ENCODE measurements around the gene KRT14. TPM values are rescaled to one million over a fixed set of nuclear protein-coding genes. Genes with fewer than 3 reads are reported as not detected.
"Not testable (repeated sequence)": the region's sequence is repeated elsewhere in the genome, so short reads cannot be mapped to it uniquely, and the experiment has no call there.

KRT14 gene
- total RNA-seq, 2 experiments from 2014 or later = not detected

GRCh38 chr17:41593306-41593981 is 6.7 kb upstream of the KRT14 start:
- Mint-ChIP-seq H3K27me3 (no peaks in the 10 kb centered on the region), H3K4me1 (no peaks in the 10 kb centered on the region), H3K9me3 (peaks cover 2% of the 10 kb centered on the region), H3K36me3 (no peaks in the 10 kb centered on the region), H3K27ac (no peak overlapping the region), H3K4me3 (no peak overlapping the region)
- DNase-seq = no peak

GRCh38 chr17:41592601-41593305 is 6.1 kb upstream of the KRT14 start:
- no peaks in the 10 kb centered on the region for H3K36me3 Mint-ChIP-seq
- no peak overlapping the region for H3K4me3 Mint-ChIP-seq
- no peaks in the 10 kb centered on the region for H3K4me1 Mint-ChIP-seq
- DNase-seq = no peak
- H3K9me3 Mint-ChIP-seq = peaks cover under 1% of the 10 kb centered on the region
- no peaks in the 10 kb centered on the region for H3K27me3 Mint-ChIP-seq
- H3K27ac Mint-ChIP-seq = no peak overlapping the region

GRCh38 chr17:41589301-41589700 is 2.6 kb upstream of the KRT14 start:
- Mint-ChIP-seq H3K9me3 (no peaks in the 10 kb centered on the region), H3K4me1 (no peaks in the 10 kb centered on the region), H3K4me3 (no peak overlapping the region), H3K27me3 (no peaks in the 10 kb centered on the region), H3K27ac (no peak overlapping the region), H3K36me3 (no peaks in the 10 kb centered on the region)
- no peak for DNase-seq

- no peak for DNase-seq
- Mint-ChIP-seq H3K9me3 (no peaks in the 10 kb centered on the region), H3K27me3 (no peaks in the 10 kb centered on the region), H3K27ac (no peak overlapping the region), H3K4me3 (no peak overlapping the region), H3K4me1 (no peaks in the 10 kb centered on the region), H3K36me3 (no peaks in the 10 kb centered on the region)
Observed at GRCh38 chr17:41588126-41588810, 1.6 kb upstream of the KRT14 start.

- no peak for DNase-seq
Observed at GRCh38 chr17:41585301-41586056, 1.2 kb downstream of the KRT14 start.

GRCh38 chr17:41584331-41584927 is 2.3 kb downstream of the KRT14 start:
- not testable (repeated sequence) for H3K27ac Mint-ChIP-seq, H3K4me3 Mint-ChIP-seq, H3K4me1 Mint-ChIP-seq, DNase-seq, H3K36me3 Mint-ChIP-seq, H3K9me3 Mint-ChIP-seq
- H3K27me3 Mint-ChIP-seq = peaks cover 23% of the 10 kb centered on the region

More at GRCh38 chr17:41585301-41586056, 1.2 kb downstream of the KRT14 start:
- Mint-ChIP-seq H3K27ac (no peak overlapping the region), H3K36me3 (no peaks in the 10 kb centered on the region), H3K4me3 (no peak overlapping the region), H3K9me3 (no peaks in the 10 kb centered on the region), H3K4me1 (no peaks in the 10 kb centered on the region), H3K27me3 (peaks cover 12% of the 10 kb centered on the region)

GRCh38 chr17:41583137-41584127 is 3.3 kb downstream of the KRT14 start:
- Mint-ChIP-seq H3K27me3 (peaks cover 33% of the 10 kb centered on the region), H3K9me3 (no peaks in the 10 kb centered on the region), H3K27ac (no peak overlapping the region), H3K36me3 (no peaks in the 10 kb centered on the region), H3K4me3 (no peak overlapping the region), H3K4me1 (no peaks in the 10 kb centered on the region)
- no peak for DNase-seq

- not testable (repeated sequence) for DNase-seq, H3K9me3 Mint-ChIP-seq, H3K4me1 Mint-ChIP-seq, H3K27ac Mint-ChIP-seq, H3K36me3 Mint-ChIP-seq, H3K4me3 Mint-ChIP-seq
- H3K27me3 Mint-ChIP-seq = peaks cover 43% of the 10 kb centered on the region
Observed at GRCh38 chr17:41582061-41582968, 4.4 kb downstream of the KRT14 start.

GRCh38 chr17:41581366-41582060 is 5.2 kb downstream of the KRT14 start:
- Mint-ChIP-seq H3K9me3 (no peaks in the 10 kb centered on the region), H3K27ac (no peak overlapping the region), H3K27me3 (peaks cover 48% of the 10 kb centered on the region), H3K4me3 (no peak overlapping the region), H3K36me3 (no peaks in the 10 kb centered on the region), H3K4me1 (no peaks in the 10 kb centered on the region)
- DNase-seq = no peak

- Mint-ChIP-seq H3K27ac (no peak overlapping the region), H3K9me3 (no peaks in the 10 kb centered on the region), H3K36me3 (no peaks in the 10 kb centered on the region), H3K4me1 (no peaks in the 10 kb centered on the region), H3K4me3 (no peak overlapping the region), H3K27me3 (peaks cover 53% of the 10 kb centered on the region)
- no peak for DNase-seq
Observed at GRCh38 chr17:41580687-41581365, 5.9 kb downstream of the KRT14 start.

- DNase-seq = no peak
- no peaks in the 10 kb centered on the region for H3K9me3 Mint-ChIP-seq
- no peaks in the 10 kb centered on the region for H3K4me1 Mint-ChIP-seq
- H3K4me3 Mint-ChIP-seq = no peak overlapping the region
- H3K36me3 Mint-ChIP-seq = no peaks in the 10 kb centered on the region
- no peak overlapping the region for H3K27ac Mint-ChIP-seq
- peaks cover 57% of the 10 kb centered on the region for H3K27me3 Mint-ChIP-seq
Observed at GRCh38 chr17:41580244-41580575, 6.5 kb downstream of the KRT14 start.

- peak; percentile 74 for DNase-seq
- Mint-ChIP-seq H3K27ac (no peak overlapping the region), H3K4me3 (no peak overlapping the region), H3K9me3 (no peaks in the 10 kb centered on the region), H3K4me1 (no peaks in the 10 kb centered on the region), H3K36me3 (no peaks in the 10 kb centered on the region), H3K27me3 (peaks cover 60% of the 10 kb centered on the region)
Observed at GRCh38 chr17:41579484-41580243, 7.0 kb downstream of the KRT14 start.

All from activated naive CD8-positive, alpha-beta T cell treated with anti-CD3 and anti-CD28 coated beads for 36 hours (primary cell).